H1 (cell line): ENCODE results near the gene NEO1. TPM values are rescaled to one million over a fixed set of nuclear protein-coding genes. Genes with fewer than 3 reads are reported as not detected.

ENCODE experiments used
- SAP30 ChIP-seq: fragments of 300-600 bp; sonication (generic); IDR thresholded peaks from 2 replicates; pipeline ENCODE4 v1.7.1; 2012; ENCODE audit warnings: low read length, moderate library complexity, mild to moderate bottlenecking, inconsistent platforms; ENCODE audit not compliant: insufficient read depth, insufficient replicate concordance
- TBP ChIP-seq: IDR thresholded peaks from 2 replicates; pipeline ENCODE4 v1.6.1; 2011; ENCODE audit warnings: low read depth, low read length, improper control_type of control experiment
- polyA plus RNA-seq, 7 experiments: library from polyadenylated mRNA; depleted of rRNA in 3 of 7; stranded (reverse) in 5 of 7; unstranded in 2 of 7; fragments of >200 nt in 5 of 7; fragments of 200-250 nt in 2 of 7; gene quantifications; 1 replicate in 5 of 7; 2 replicates in 1 of 7; 4 replicates in 1 of 7; pipeline versions ENCODE4 v1.2.1 to v1.2.3, GENCODE V29; 2011 to 2013; ENCODE audit warnings: missing spikeins in 2 of 7, mixed read lengths in 2 of 7
- total RNA-seq: library from RNA; stranded (reverse); fragmentation: NEBNext Ultra II Directional; extraction: Animal tissue kit (Norgen Biotek cat#: 25700); gene quantifications from 2 replicates; pipeline ENCODE4 v1.2.1, GENCODE V29; 2021

NEO1 gene
- total and polyA plus RNA-seq, 2 of the 8 experiments (the other 6 are each of a cell fraction or from before 2014, with no cell fraction given) = 36.0 to 51.0 TPM

- TF ChIP-seq SAP30 (no peak), TBP (no peak)
Measured at GRCh38 chr15:73110201-73110600, 57.9 kb downstream of the NEO1 start (continued).
